PC-3 (cell line): ENCODE data around the gene SLITRK4. TPM values are rescaled to one million over a fixed set of nuclear protein-coding genes. Genes with fewer than 3 reads are reported as not detected.

Experiments used
- ATAC-seq: fragments of 200-7000 bp; cut with Tn5 transposase; 2 replicates; pipeline ENCODE4 v1.9.1; 2020; ENCODE audit warnings: mild to moderate bottlenecking, moderate library complexity
- BruUV-seq: library from RNA; stranded (reverse); fragments of 400-500 nt; replicated peaks from 2 replicates; lab custom pipeline; 2021; lab: Mats Ljungman, UMichigan
- CTCF ChIA-PET: fragments of 300-600 bp; sonication (Branson Sonifier 250); formaldehyde crosslinking; loops from one replicate; lab custom pipeline; 2022; ENCODE audit warnings: antibody characterized with exemption; lab: Charles Lee
- POLR2A ChIA-PET: fragments of 300-600 bp; sonication (Branson Sonifier 250); formaldehyde crosslinking; loops from one replicate; lab custom pipeline; 2022; ENCODE audit warnings: antibody characterized with exemption; ENCODE audit not compliant: unreplicated experiment; lab: Charles Lee
- DNase-seq: peaks from one replicate; pipeline ENCODE4 v3.0.0-alpha.2; 2015
- H2AFZ ChIP-seq: fragments of 300-600 bp; sonication (generic); 2 replicates; pipeline ENCODE4 v1.6.0; 2016; ENCODE audit warnings: antibody characterized with exemption, low read length
- H3F3A ChIP-seq: fragments of 300-600 bp; sonication (generic); one replicate; pipeline ENCODE4 v1.6.0; 2017; ENCODE audit warnings: antibody characterized with exemption, low read length, control low read depth, mild to moderate bottlenecking; ENCODE audit not compliant: unreplicated experiment
- H3K27ac ChIP-seq: fragments of 300-600 bp; sonication (generic); 2 replicates; pipeline ENCODE4 v1.5.1; 2016; ENCODE audit warnings: mild to moderate bottlenecking, low read length
- H3K27me3 ChIP-seq: fragments of 300-600 bp; sonication (generic); 2 replicates; pipeline ENCODE4 v1.6.1; 2016; ENCODE audit warnings: low read length, mixed read lengths
- H3K36me3 ChIP-seq: fragments of 300-600 bp; sonication (generic); 2 replicates; pipeline ENCODE4 v1.6.1; 2016; ENCODE audit warnings: low read depth, mixed run types, low read length, mixed read lengths
- H3K4me1 ChIP-seq: fragments of 300-600 bp; sonication (generic); 2 replicates; pipeline ENCODE4 v1.5.1; 2016; ENCODE audit warnings: low read length; ENCODE audit not compliant: insufficient read depth
- H3K4me2 ChIP-seq: fragments of 300-600 bp; sonication (generic); 2 replicates; pipeline ENCODE4 v1.6.0; 2016; ENCODE audit warnings: low read length
- H3K4me3 ChIP-seq: fragments of 300-600 bp; sonication (generic); 2 replicates; pipeline ENCODE4 v1.5.1; 2016; ENCODE audit warnings: mild to moderate bottlenecking, low read length, mixed read lengths
- H3K79me2 ChIP-seq: fragments of 300-600 bp; sonication (generic); 2 replicates; pipeline ENCODE4 v1.6.1; 2017; ENCODE audit warnings: low read length, mixed read lengths
- H3K9ac ChIP-seq: fragments of 300-600 bp; sonication (generic); 2 replicates; pipeline ENCODE4 v1.6.0; 2016; ENCODE audit warnings: mild to moderate bottlenecking, low read length
- H3K9me2 ChIP-seq: fragments of 300-600 bp; sonication (generic); replicated peaks from 2 replicates; pipeline ENCODE4 v1.6.1; 2016; ENCODE audit warnings: mixed run types, low read length, mixed read lengths
- H3K9me3 ChIP-seq: fragments of 300-600 bp; sonication (generic); 2 replicates; pipeline ENCODE4 v1.6.1; 2016; ENCODE audit warnings: low read length, mixed read lengths
- H4K20me1 ChIP-seq: fragments of 300-600 bp; sonication (generic); 2 replicates; pipeline ENCODE4 v1.6.1; 2016; ENCODE audit warnings: low read length, mixed read lengths
- CTCF ChIP-seq: fragments of 300-600 bp; sonication (generic); conservative IDR thresholded peaks from 2 replicates; pipeline ENCODE4 v1.5.1; 2017; ENCODE audit warnings: antibody characterized with exemption, low read depth, mild to moderate bottlenecking, low read length
- EZH2 ChIP-seq: fragments of 300-600 bp; sonication (generic); IDR thresholded peaks from one replicate; pipeline ENCODE4 v1.6.1; 2017; ENCODE audit warnings: antibody characterized with exemption, mild to moderate bottlenecking, low read length; ENCODE audit not compliant: unreplicated experiment
- EZH2phosphoT487 ChIP-seq: fragments of 300-600 bp; sonication (generic); IDR thresholded peaks from 2 replicates; pipeline ENCODE4 v1.6.1; 2018; ENCODE audit warnings: mild to moderate bottlenecking, antibody characterized with exemption, low read length, borderline replicate concordance
- intact Hi-C: fragments of 100-400 bp; cut with micrococcal nuclease; formaldehyde crosslinking; loops from 2 replicates; pipeline ENCODE4 v1.9.0; 2023
- total RNA-seq: library from RNA; depleted of rRNA; stranded (reverse); fragments of >200 nt; gene quantifications from 2 replicates; pipeline ENCODE4 v1.2.3, GENCODE V29; 2014

The SLITRK4 gene
- total RNA-seq, 1 experiment from 2014 or later: 2.3 TPM

- H3K4me3 ChIP-seq: peak overlapping the region; percentile 74
- H3K9me2 ChIP-seq: no peaks in the 10 kb centered on the region
- intact Hi-C loops: no loop called here
- no peaks in the 10 kb centered on the region for H3F3A ChIP-seq
- peak overlapping the region; percentile 33; the same call in 1 of the 2 replicates for H3K9ac ChIP-seq
- CTCF ChIA-PET: no interaction called here
- H2AFZ ChIP-seq: peak overlapping the region; percentile 91
- no peaks in the 10 kb centered on the region for H3K4me1 ChIP-seq
- H3K4me2 ChIP-seq: peak overlapping the region; percentile 71
- POLR2A ChIA-PET: no interaction called here
- peak; percentile 22 for DNase-seq
- no peak for ATAC-seq
- H3K27me3 ChIP-seq: no peaks in the 10 kb centered on the region
- H3K36me3 ChIP-seq: no peaks in the 10 kb centered on the region; the same call in 1 of the 2 replicates
- TF ChIP-seq EZH2phosphoT487 (no peak), CTCF (no peak), EZH2 (no peak)
- BruUV-seq: no TSS peak
- no peaks in the 10 kb centered on the region for H3K9me3 ChIP-seq
- no peaks in the 10 kb centered on the region for H4K20me1 ChIP-seq
- no peaks in the 10 kb centered on the region for H3K79me2 ChIP-seq
- H3K27ac ChIP-seq: no peak overlapping the region
Measured at GRCh38 chrX:143632625-143633410, 3.1 kb downstream of the SLITRK4 start.

- Histone ChIP-seq H3K27ac (no peak overlapping the region), H4K20me1 (no peaks in the 10 kb centered on the region), H3K36me3 (no peaks in the 10 kb centered on the region), H3F3A (no peaks in the 10 kb centered on the region), H3K9ac (no peak overlapping the region), H3K9me2 (no peaks in the 10 kb centered on the region), H2AFZ (no peak overlapping the region), H3K4me1 (no peaks in the 10 kb centered on the region), H3K9me3 (no peaks in the 10 kb centered on the region), H3K79me2 (no peaks in the 10 kb centered on the region), H3K4me2 (no peak overlapping the region), H3K4me3 (no peak overlapping the region), H3K27me3 (no peaks in the 10 kb centered on the region)
- ChIA-PET POLR2A (no interaction called here), CTCF (no interaction called here)
- peak; percentile 42 for DNase-seq
- TF ChIP-seq CTCF (no peak), EZH2 (no peak), EZH2phosphoT487 (no peak)
- no peak for ATAC-seq
- BruUV-seq: no TSS peak
- intact Hi-C loops: no loop called here
Measured at GRCh38 chrX:143623657-143624056, 12.2 kb downstream of the SLITRK4 start.

- CTCF ChIA-PET: no interaction called here
- DNase-seq (no peak), ATAC-seq (no peak)
- intact Hi-C loops: no loop called here
- Histone ChIP-seq H3K27me3 (no peaks in the 10 kb centered on the region), H3K4me3 (no peak overlapping the region), H3K36me3 (no peaks in the 10 kb centered on the region), H3K9me3 (no peaks in the 10 kb centered on the region), H2AFZ (no peak overlapping the region), H3K4me2 (no peak overlapping the region), H4K20me1 (no peaks in the 10 kb centered on the region), H3K9me2 (no peaks in the 10 kb centered on the region), H3K27ac (no peak overlapping the region), H3K9ac (no peak overlapping the region), H3K79me2 (no peaks in the 10 kb centered on the region), H3K4me1 (no peaks in the 10 kb centered on the region), H3F3A (no peaks in the 10 kb centered on the region)
- no peak for TF ChIP-seq EZH2
- no peak for TF ChIP-seq CTCF
- no peak for TF ChIP-seq EZH2phosphoT487
- BruUV-seq: no TSS peak
- POLR2A ChIA-PET: no interaction called here
Measured at GRCh38 chrX:143621276-143621675, 14.6 kb downstream of the SLITRK4 start.
